ENCODE data around the gene SCRT2. TPM values are rescaled to one million over a fixed set of nuclear protein-coding genes. Genes with fewer than 3 reads are reported as not detected.
"Not testable (repeated sequence)": the region's sequence is repeated elsewhere in the genome, so short reads cannot be mapped to it uniquely, and the experiment has no call there.

SCRT2 gene
- total RNA-seq, 1 experiment from 2014 or later, result 0.20 TPM

GRCh38 chr20:644692-645317 lies 30.8 kb downstream of the SCRT2 start (continued):
- TF ChIP-seq ZNF532 (CRISPR knock-in tag; IDR thresholded peaks at IDR 0.05; ENCODE audit: borderline replicate concordance) (no peak), ZNF317 (CRISPR knock-in tag; IDR thresholded peaks at IDR 0.05; ENCODE audit: borderline replicate concordance, low read depth) (no peak), HMGXB4 (CRISPR knock-in tag; IDR thresholded peaks at IDR 0.05) (no peak), SOX15 (CRISPR knock-in tag; IDR thresholded peaks at IDR 0.05) (no peak), CBFB (CRISPR knock-in tag; IDR thresholded peaks at IDR 0.05; ENCODE audit: low read depth) (no peak)

- POLR2A ChIA-PET, result interaction anchor here (0.6 kb wide), 1 partner anchor 83 kb away, joined by 4 read pairs; no protein-coding TSS in a partner anchor
- DNase-seq (ENCODE audit: low spot score), result peak; percentile 50
- H3K36me3 Mint-ChIP-seq, result peaks cover 5% of the 10 kb centered on the region
- peak; percentile 10 for ATAC-seq
- peaks cover 15% of the 10 kb centered on the region for H3K4me1 Mint-ChIP-seq
- TF ChIP-seq ZSCAN18 (CRISPR knock-in tag; IDR thresholded peaks at IDR 0.05) (no peak), ZNF219 (CRISPR knock-in tag; IDR thresholded peaks at IDR 0.05; ENCODE audit: borderline replicate concordance) (no peak), GABPB1 (CRISPR knock-in tag; IDR thresholded peaks at IDR 0.05) (0 out of 2 replicates have a peak, but pooled peaks have one; percentile 14), NFATC4 (CRISPR knock-in tag; IDR thresholded peaks at IDR 0.05) (no peak)
- no peaks in the 10 kb centered on the region; the same call in 1 of the 2 replicates for H3K27me3 Mint-ChIP-seq (ENCODE audit: low read depth)
- no peak overlapping the region for H3K27ac Mint-ChIP-seq
- CTCF ChIA-PET, result interaction anchor here (0.8 to 1.4 kb wide), 8 partner anchors 22 to 96 kb away, joined by 3 to 6 read pairs (median 4); no protein-coding TSS in a partner anchor
- H3K4me3 Mint-ChIP-seq, result peak overlapping the region; percentile 31
- H3K9me3 Mint-ChIP-seq, result no peaks in the 10 kb centered on the region
These were observed 33.0 kb downstream of the SCRT2 start for GRCh38 chr20:642398-643174.

- H3K27me3 Mint-ChIP-seq (ENCODE audit: low read depth); H3K36me3 Mint-ChIP-seq; H3K4me3 Mint-ChIP-seq; DNase-seq (ENCODE audit: low spot score); H3K27ac Mint-ChIP-seq; H3K9me3 Mint-ChIP-seq; ATAC-seq: not testable (repeated sequence)
- peaks cover 15% of the 10 kb centered on the region for H3K4me1 Mint-ChIP-seq
- CTCF ChIA-PET, result interaction anchor here (0.7 to 2.5 kb wide), 9 partner anchors 9 to 87 kb away, joined by 3 to 15 read pairs (median 6); no protein-coding TSS in a partner anchor
- POLR2A ChIA-PET, result interaction anchor here (0.6 kb wide), 1 partner anchor 82 kb away, joined by 4 read pairs; no protein-coding TSS in a partner anchor
These were observed 33.6 kb downstream of the SCRT2 start for GRCh38 chr20:642013-642397.

- DNase-seq (ENCODE audit: low spot score), result peak; percentile 36
- TF ChIP-seq ZNF263 (CRISPR knock-in tag; IDR thresholded peaks at IDR 0.05; ENCODE audit: low read depth), result no peak
- no peak for TF ChIP-seq CREM (CRISPR knock-in tag; IDR thresholded peaks at IDR 0.05)
- no peak for TF ChIP-seq ESRRA (CRISPR knock-in tag; IDR thresholded peaks at IDR 0.05; ENCODE audit: borderline replicate concordance)
- no peak for TF ChIP-seq ETV6 (CRISPR knock-in tag; IDR thresholded peaks at IDR 0.05)
- no peak for TF ChIP-seq GABPB1 (CRISPR knock-in tag; IDR thresholded peaks at IDR 0.05)
- no peak for TF ChIP-seq NFE2L1 (CRISPR knock-in tag; IDR thresholded peaks at IDR 0.05)
- no peaks in the 10 kb centered on the region for H3K36me3 Mint-ChIP-seq
- POLR2A ChIA-PET, result interaction anchor here (0.8 kb wide), 1 partner anchor 99 kb away, joined by 3 read pairs; no protein-coding TSS in a partner anchor
- H3K4me1 Mint-ChIP-seq, result peaks cover 15% of the 10 kb centered on the region
- peak overlapping the region; percentile 60 for H3K27ac Mint-ChIP-seq
- H3K9me3 Mint-ChIP-seq, result no peaks in the 10 kb centered on the region
- peak overlapping the region; percentile 42 for H3K4me3 Mint-ChIP-seq
- CTCF ChIA-PET, result interaction anchor here (0.7 to 2.5 kb wide), 9 partner anchors 10 to 97 kb away, joined by 3 to 15 read pairs (median 4); no protein-coding TSS in a partner anchor
- no peak for ATAC-seq
- H3K27me3 Mint-ChIP-seq (ENCODE audit: low read depth), result no peaks in the 10 kb centered on the region; the same call in 1 of the 2 replicates
These were observed 34.1 kb downstream of the SCRT2 start for GRCh38 chr20:641516-641875.
